HUES48 (cell line): ENCODE results near the gene SLC39A12.

Experiments used
- H3K27ac ChIP-seq: one replicate; pipeline ENCODE4 v1.7.0; 2013; ENCODE audit warnings: low read depth, low read length, inconsistent platforms
- H3K27me3 ChIP-seq: 2 replicates; pipeline ENCODE4 v1.6.1; 2013; ENCODE audit warnings: mild to moderate bottlenecking, low read length; ENCODE audit not compliant: control insufficient read depth, insufficient read depth
- H3K36me3 ChIP-seq: 2 replicates; pipeline ENCODE4 v1.6.1; 2013; ENCODE audit warnings: low read length; ENCODE audit not compliant: control insufficient read depth, insufficient read depth
- H3K4me1 ChIP-seq: 2 replicates; pipeline ENCODE4 v1.6.1; 2013; ENCODE audit warnings: mild to moderate bottlenecking, low read length; ENCODE audit not compliant: control insufficient read depth, insufficient read depth
- H3K4me3 ChIP-seq: 2 replicates; pipeline ENCODE4 v1.5.1; 2013; ENCODE audit warnings: mild to moderate bottlenecking, low read depth, low read length
- H3K9ac ChIP-seq: 2 replicates; pipeline ENCODE4 v1.6.1; 2013; ENCODE audit warnings: mild to moderate bottlenecking, low read depth, low read length, moderate library complexity
- H3K9me3 ChIP-seq: 2 replicates; pipeline ENCODE4 v1.6.1; 2013; ENCODE audit warnings: low read length; ENCODE audit not compliant: control insufficient read depth, insufficient read depth

SLC39A12 gene

GRCh38 chr10:18087355-18087754 lies 135.6 kb downstream of the SLC39A12 start:
- no peaks in the 10 kb centered on the region for H3K9me3 ChIP-seq
- no peak overlapping the region for H3K27ac ChIP-seq
- no peak overlapping the region for H3K4me3 ChIP-seq
- H3K27me3 ChIP-seq, result no peaks in the 10 kb centered on the region
- H3K36me3 ChIP-seq, result no peaks in the 10 kb centered on the region
- H3K9ac ChIP-seq, result no peak overlapping the region
- H3K4me1 ChIP-seq, result no peaks in the 10 kb centered on the region
